ENCODE data around the gene BEST2. TPM values are rescaled to one million over a fixed set of nuclear protein-coding genes. Genes with fewer than 3 reads are reported as not detected.
A peak's percentile ranks its signal among the peaks of the same experiment; 100 is the strongest.

The BEST2 gene
- total RNA-seq, 1 donor = not detected

- TF ChIP-seq CTCF (IDR thresholded peaks at IDR 0.05; ENCODE audit: extremely low read depth, low read depth, low read length) = no peak
- peaks cover 6% of the 10 kb centered on the region for H3K4me1 ChIP-seq (ENCODE audit: insufficient read depth, low read length)
- H3K79me2 ChIP-seq (ENCODE audit: insufficient read depth, low read length) = peaks cover 67% of the 10 kb centered on the region
- peaks cover 25% of the 10 kb centered on the region for H4K20me1 ChIP-seq (ENCODE audit: insufficient read depth, low read length)
- no peak overlapping the region for H3K4me3 ChIP-seq (ENCODE audit: insufficient read depth, low read length)
- H3K36me3 ChIP-seq (ENCODE audit: insufficient read depth, low read length) = peaks cover 74% of the 10 kb centered on the region
- no peaks in the 10 kb centered on the region for H3K9me3 ChIP-seq (ENCODE audit: low read depth, low read length)
- H3K4me2 ChIP-seq (ENCODE audit: insufficient read depth, low read length) = no peak overlapping the region
- no peak overlapping the region for H3K27ac ChIP-seq (ENCODE audit: low read depth, low read length)
- no peaks in the 10 kb centered on the region for H3K27me3 ChIP-seq (ENCODE audit: insufficient read depth, low read length)
- H2AFZ ChIP-seq (ENCODE audit: low read length) = no peak overlapping the region
- peak; percentile 43 for DNase-seq (ENCODE audit: insufficient read length, low spot score, missing footprints)
These were observed 36.5 kb upstream of the BEST2 start for GRCh38 chr19:12715102-12715501.

- Histone ChIP-seq H3K27ac (ENCODE audit: low read depth, low read length) (no peak overlapping the region), H3K4me1 (ENCODE audit: insufficient read depth, low read length) (peaks cover 11% of the 10 kb centered on the region), H3K4me3 (ENCODE audit: insufficient read depth, low read length) (no peak overlapping the region), H3K27me3 (ENCODE audit: insufficient read depth, low read length) (no peaks in the 10 kb centered on the region), H3K36me3 (ENCODE audit: insufficient read depth, low read length) (peaks cover 68% of the 10 kb centered on the region), H3K79me2 (ENCODE audit: insufficient read depth, low read length) (peaks cover 71% of the 10 kb centered on the region), H2AFZ (ENCODE audit: low read length) (no peak overlapping the region), H3K4me2 (ENCODE audit: insufficient read depth, low read length) (no peak overlapping the region), H4K20me1 (ENCODE audit: insufficient read depth, low read length) (peaks cover 32% of the 10 kb centered on the region), H3K9me3 (ENCODE audit: low read depth, low read length) (no peaks in the 10 kb centered on the region)
- TF ChIP-seq CTCF (IDR thresholded peaks at IDR 0.05; ENCODE audit: extremely low read depth, low read depth, low read length) = no peak
- no peak for DNase-seq (ENCODE audit: insufficient read length, low spot score, missing footprints)
These were observed 35.7 kb upstream of the BEST2 start for GRCh38 chr19:12715929-12716328.

GRCh38 chr19:12720296-12720695 is 31.3 kb upstream of the BEST2 start:
- H2AFZ ChIP-seq (ENCODE audit: low read length) = no peak overlapping the region
- H3K9me3 ChIP-seq (ENCODE audit: low read depth, low read length) = no peaks in the 10 kb centered on the region
- H4K20me1 ChIP-seq (ENCODE audit: insufficient read depth, low read length) = peaks cover 26% of the 10 kb centered on the region
- H3K79me2 ChIP-seq (ENCODE audit: insufficient read depth, low read length) = peaks cover 74% of the 10 kb centered on the region
- peak overlapping the region; percentile 92 for H3K4me3 ChIP-seq (ENCODE audit: insufficient read depth, low read length)
- peak overlapping the region; percentile 79 for H3K27ac ChIP-seq (ENCODE audit: low read depth, low read length)
- DNase-seq (ENCODE audit: insufficient read length, low spot score, missing footprints) = no peak
- H3K36me3 ChIP-seq (ENCODE audit: insufficient read depth, low read length) = peaks cover 37% of the 10 kb centered on the region
- H3K4me2 ChIP-seq (ENCODE audit: insufficient read depth, low read length) = peak overlapping the region; percentile 99
- TF ChIP-seq CTCF (IDR thresholded peaks at IDR 0.05; ENCODE audit: extremely low read depth, low read depth, low read length) = no peak
- no peaks in the 10 kb centered on the region for H3K27me3 ChIP-seq (ENCODE audit: insufficient read depth, low read length)
- peaks cover 25% of the 10 kb centered on the region for H3K4me1 ChIP-seq (ENCODE audit: insufficient read depth, low read length)

- TF ChIP-seq CTCF (IDR thresholded peaks at IDR 0.05; ENCODE audit: extremely low read depth, low read depth, low read length) = no peak
- Histone ChIP-seq H3K27ac (ENCODE audit: low read depth, low read length) (peak overlapping the region; percentile 79), H3K9me3 (ENCODE audit: low read depth, low read length) (no peaks in the 10 kb centered on the region), H2AFZ (ENCODE audit: low read length) (peak overlapping the region; percentile 50), H3K4me1 (ENCODE audit: insufficient read depth, low read length) (peaks cover 25% of the 10 kb centered on the region), H3K27me3 (ENCODE audit: insufficient read depth, low read length) (no peaks in the 10 kb centered on the region), H3K79me2 (ENCODE audit: insufficient read depth, low read length) (peaks cover 67% of the 10 kb centered on the region), H3K4me2 (ENCODE audit: insufficient read depth, low read length) (peak overlapping the region; percentile 99), H4K20me1 (ENCODE audit: insufficient read depth, low read length) (peaks cover 23% of the 10 kb centered on the region), H3K4me3 (ENCODE audit: insufficient read depth, low read length) (peak overlapping the region; percentile 92), H3K36me3 (ENCODE audit: insufficient read depth, low read length) (peaks cover 29% of the 10 kb centered on the region)
- DNase-seq (ENCODE audit: insufficient read length, low spot score, missing footprints) = peak; percentile 88
These were observed 30.5 kb upstream of the BEST2 start for GRCh38 chr19:12720851-12721655.
